Activated CD4-positive, alpha-beta T cell treated with anti-CD3 and anti-CD28 coated beads, Interleukin-2, Interleukin-6, amounts not matched to agents 100 ng/mL and 50 ng/mL, durations not matched to agents 16 hours and 8 hours (primary cell): Measurements from ENCODE around the gene AFF3.

ENCODE experiments used
- DNase-seq: peaks from one replicate; pipeline ENCODE4 v3.0.0-alpha.2; 2020

AFF3 gene

DNA sequence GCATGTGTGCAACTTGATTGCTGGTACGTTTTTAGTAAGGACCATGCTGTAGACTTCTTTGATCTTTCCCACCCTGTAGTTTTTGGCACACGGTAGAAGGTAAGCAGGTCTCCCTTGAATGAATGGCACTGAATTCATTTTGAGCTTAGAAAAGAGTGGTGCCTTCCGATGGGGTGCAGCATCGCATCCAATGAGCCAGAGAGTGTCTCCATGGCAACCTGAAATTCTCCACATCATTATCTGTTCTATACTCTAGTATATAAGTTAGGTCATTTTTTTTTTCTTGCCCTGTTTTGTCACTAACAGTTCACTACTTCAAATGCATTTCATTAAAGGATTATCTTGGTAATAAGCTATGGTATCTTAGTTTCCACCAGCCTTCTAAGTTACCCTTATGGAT is 571.4 kb downstream of the AFF3 start:
- DNase-seq, result no peak

DNA sequence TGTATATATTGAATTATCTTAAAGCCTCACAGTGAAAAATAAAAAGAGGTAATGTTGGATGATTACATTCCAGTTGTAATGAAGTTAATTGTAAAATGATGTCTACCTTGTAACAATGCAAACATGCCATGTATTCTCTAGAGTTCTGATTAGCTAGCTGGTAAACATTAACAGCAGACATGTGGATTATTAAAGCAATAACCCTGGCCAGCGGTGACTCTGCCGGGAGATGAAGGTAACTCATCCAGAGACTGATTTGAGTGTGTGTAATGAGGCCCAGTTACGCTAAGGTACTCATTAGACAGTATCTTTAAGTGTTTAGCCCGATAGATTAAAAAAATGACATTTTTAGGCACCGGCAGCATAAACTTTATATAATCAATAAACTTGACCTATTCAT is 573.0 kb downstream of the AFF3 start:
- DNase-seq, result no peak

DNA sequence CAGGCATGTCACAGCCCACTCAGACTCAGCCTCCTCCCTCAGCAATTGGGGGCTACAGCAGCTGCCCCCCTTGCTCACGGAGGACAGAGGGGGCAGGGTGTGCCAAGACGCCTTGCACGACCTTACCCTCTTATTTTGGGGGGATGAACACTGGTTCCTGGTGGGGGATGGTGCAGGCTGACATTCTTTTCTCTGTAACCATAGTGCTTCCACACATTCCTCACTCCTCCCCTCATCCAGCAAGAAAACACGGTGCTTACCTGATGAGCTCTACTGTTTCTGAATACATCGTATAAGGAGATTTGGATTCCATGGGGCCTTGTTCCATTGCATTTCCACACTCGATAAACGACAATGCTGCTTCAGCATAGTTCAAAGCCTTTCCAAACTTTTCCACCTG is 577.2 kb downstream of the AFF3 start:
- no peak for DNase-seq

- DNase-seq, result no peak
These were observed 579.9 kb downstream of the AFF3 start for GRCh38 chr2:99562516-99562915.

GRCh38 chr2:99561804-99562203 is 580.6 kb downstream of the AFF3 start:
- DNase-seq, result no peak

DNA sequence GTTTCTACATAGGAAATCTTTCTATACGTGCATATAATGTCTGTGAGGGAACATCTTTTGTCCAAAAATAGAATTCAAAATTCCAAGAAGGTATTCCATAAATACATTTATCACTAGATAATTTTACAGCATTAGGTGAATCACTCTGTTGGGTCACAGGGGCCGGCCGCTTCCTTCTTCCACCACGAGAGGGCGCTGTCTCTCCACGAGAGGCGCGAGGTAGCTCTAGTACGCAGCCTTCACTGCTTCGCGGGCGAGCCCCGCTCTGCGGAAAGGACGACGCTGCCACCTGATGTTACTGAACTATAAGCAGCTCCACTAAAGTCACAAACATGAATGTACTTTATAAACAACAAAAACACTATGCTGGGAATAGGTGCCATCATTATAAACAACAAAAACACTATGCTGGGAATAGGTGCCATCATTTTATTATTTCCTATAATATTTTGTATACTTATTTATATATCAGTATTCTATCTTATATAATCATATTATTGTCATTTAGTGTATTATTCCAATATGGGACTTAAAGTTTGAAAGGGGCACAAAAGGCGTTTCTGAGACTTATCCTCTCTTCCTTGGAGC is 583.2 kb downstream of the AFF3 start:
- peak; percentile 86 for DNase-seq

GRCh38 chr2:99555404-99555803 is 587.0 kb downstream of the AFF3 start:
- no peak for DNase-seq

GRCh38 chr2:99554871-99555270 is 587.5 kb downstream of the AFF3 start:
- no peak for DNase-seq

- DNase-seq, result no peak
These were observed 588.2 kb downstream of the AFF3 start for GRCh38 chr2:99554238-99554637.

DNA sequence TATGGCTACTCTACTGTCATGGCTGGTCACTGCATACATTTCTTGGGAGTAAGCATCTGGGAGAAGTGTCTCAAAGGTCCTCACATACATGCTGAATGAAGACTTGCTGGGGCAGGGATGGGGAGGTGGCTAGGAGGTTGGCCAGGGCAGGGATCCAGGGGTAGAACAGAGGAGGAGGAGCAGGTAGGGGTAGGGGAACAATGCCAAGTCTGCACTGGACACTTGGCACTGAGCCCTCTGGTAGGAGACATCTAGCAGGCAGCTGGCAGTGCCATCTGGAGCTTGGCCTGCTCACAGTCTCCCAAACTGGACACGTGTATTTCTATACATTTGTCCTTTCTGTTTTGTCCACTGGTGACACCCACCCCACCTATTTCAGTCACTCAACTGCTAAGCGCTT is 589.9 kb downstream of the AFF3 start:
- no peak for DNase-seq

GRCh38 chr2:99550368-99550767 is 592.0 kb downstream of the AFF3 start:
- no peak for DNase-seq

DNA sequence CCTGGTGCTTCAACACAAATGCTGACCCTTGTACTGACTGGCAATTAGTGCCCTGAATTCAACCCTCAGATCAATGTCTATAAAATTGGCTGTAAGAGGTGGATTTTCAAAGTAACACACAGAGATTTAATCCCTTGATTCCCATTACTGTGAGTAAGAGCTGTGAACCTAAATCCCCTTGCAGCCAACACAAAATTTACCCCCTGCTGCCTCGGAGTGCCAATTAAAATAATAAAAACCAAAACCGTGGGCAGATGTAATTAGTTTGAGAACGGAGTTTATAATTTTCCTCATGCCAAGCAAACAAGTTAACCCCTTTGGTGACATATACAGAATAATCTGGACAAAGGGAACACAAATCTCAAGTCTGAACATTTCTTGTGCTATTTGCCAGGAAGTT is 596.8 kb downstream of the AFF3 start:
- no peak for DNase-seq

DNA sequence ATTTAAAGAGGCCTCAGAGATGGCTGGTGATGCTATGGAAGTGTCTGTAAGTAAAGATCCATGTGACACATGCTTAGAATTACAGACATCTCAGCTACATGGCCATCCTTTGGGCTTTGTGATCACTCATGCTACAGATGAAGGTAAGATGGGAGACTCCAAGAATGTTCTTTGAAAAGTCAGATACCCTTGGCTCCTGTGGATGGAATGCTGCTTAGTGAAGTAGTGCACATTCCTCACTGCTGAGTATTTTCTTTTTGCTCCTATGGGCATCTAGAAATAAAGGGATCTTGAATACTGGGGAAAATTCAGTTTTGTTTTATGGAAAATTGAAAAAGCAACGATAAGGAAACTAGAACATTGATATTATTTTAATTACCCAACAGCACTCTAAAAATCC is 597.3 kb downstream of the AFF3 start:
- no peak for DNase-seq

GRCh38 chr2:99544608-99545007 is 597.8 kb downstream of the AFF3 start:
- no peak for DNase-seq

DNA sequence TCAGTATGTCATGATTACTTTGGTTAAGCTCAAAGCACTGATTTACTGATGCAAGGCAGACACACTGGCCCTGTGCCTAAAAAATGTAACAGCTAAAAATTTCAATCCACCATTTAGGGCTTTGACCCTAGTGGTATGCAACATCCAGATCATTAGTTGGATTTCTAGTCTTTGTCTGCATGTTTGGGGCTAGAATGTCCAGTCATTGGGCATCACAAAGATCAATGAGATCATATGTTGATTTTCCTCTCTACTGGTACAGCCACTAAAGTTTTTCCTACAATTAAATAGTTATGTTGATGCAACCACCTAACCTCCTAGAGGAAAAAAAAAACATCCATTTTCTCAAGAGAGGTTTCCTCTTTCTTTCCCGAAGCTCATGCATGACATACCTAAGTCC is 599.1 kb downstream of the AFF3 start:
- DNase-seq, result no peak

- no peak for DNase-seq
These were observed 604.4 kb downstream of the AFF3 start for GRCh38 chr2:99537910-99538485.

GRCh38 chr2:99524056-99524455 is 618.3 kb downstream of the AFF3 start:
- DNase-seq, result no peak

GRCh38 chr2:99522157-99522556 is 620.2 kb downstream of the AFF3 start:
- DNase-seq, result no peak

- no peak for DNase-seq
These were observed 621.6 kb downstream of the AFF3 start for GRCh38 chr2:99520813-99521212.

- no peak for DNase-seq
These were observed 622.2 kb downstream of the AFF3 start for GRCh38 chr2:99520195-99520594.

- DNase-seq, result no peak
These were observed 628.0 kb downstream of the AFF3 start for GRCh38 chr2:99514357-99514756.

DNA sequence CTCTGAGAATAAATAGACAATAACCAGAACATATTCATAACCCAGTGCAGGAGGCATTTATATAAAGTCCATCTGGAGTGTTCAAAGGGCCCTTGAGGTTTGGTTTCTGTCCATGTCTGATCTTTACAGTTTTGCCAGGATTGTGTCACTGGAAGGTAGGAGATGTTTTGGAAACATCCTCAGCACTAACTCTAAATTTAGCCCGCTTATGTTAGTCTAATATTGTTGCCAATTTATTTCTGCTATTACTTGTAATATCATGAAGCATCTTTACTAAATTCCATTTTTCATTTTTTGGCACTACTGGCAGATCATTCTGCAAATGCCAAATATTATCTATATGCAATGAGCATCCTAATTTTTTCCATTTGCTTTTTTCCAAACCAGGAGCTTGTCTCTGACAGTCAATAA is 630.2 kb downstream of the AFF3 start:
- DNase-seq, result no peak

GRCh38 chr2:99509387-99509786 is 633.0 kb downstream of the AFF3 start:
- no peak for DNase-seq

DNA sequence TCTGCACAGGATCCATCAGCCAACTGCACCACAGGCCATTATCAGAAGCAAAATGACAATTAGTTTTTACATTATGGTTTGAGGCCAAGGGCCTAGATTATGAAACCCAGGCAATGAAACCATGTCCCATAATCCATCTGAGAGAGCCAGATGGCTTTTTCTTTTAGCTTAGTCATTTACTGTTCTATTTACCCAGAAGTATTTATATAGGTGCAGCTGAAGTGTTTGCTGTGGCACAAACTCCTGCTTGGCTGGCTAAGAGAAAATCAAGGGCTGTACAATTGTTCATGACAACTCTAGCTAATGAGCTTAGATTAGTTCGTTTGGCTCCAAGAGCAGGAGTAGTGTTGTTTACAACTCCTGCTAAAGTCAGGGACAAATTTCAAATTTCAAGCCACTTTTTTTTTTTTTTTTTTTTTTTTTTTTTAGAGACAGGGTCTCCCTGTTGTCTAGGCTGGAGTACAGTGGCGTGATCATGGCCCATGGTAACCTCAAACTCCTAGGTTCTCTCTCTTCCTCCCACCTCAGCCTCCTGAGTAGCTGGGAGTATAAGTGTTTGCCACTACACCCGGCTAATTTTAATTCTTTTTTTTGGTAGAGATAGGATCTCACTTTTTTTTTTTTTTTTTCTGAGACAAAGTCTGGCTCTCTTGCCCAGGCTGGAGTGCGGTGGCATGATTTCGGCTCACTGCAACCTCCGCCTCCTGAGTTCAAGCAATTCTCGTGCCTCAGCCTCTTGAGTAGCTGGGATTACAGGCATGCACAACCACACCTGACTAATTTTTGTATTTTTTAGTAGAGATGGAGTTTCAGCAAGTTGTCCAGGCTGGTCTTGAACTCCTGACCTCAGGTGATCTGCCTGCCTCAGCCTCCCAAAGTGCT is 634.2 kb downstream of the AFF3 start:
- DNase-seq, result no peak
